ENCODE results near the gene RPAP2.
A peak's percentile ranks its signal among the peaks of the same experiment; 100 is the strongest.
"Not testable (repeated sequence)": the region's sequence is repeated elsewhere in the genome, so short reads cannot be mapped to it uniquely, and the experiment has no call there.

The RPAP2 gene

DNA sequence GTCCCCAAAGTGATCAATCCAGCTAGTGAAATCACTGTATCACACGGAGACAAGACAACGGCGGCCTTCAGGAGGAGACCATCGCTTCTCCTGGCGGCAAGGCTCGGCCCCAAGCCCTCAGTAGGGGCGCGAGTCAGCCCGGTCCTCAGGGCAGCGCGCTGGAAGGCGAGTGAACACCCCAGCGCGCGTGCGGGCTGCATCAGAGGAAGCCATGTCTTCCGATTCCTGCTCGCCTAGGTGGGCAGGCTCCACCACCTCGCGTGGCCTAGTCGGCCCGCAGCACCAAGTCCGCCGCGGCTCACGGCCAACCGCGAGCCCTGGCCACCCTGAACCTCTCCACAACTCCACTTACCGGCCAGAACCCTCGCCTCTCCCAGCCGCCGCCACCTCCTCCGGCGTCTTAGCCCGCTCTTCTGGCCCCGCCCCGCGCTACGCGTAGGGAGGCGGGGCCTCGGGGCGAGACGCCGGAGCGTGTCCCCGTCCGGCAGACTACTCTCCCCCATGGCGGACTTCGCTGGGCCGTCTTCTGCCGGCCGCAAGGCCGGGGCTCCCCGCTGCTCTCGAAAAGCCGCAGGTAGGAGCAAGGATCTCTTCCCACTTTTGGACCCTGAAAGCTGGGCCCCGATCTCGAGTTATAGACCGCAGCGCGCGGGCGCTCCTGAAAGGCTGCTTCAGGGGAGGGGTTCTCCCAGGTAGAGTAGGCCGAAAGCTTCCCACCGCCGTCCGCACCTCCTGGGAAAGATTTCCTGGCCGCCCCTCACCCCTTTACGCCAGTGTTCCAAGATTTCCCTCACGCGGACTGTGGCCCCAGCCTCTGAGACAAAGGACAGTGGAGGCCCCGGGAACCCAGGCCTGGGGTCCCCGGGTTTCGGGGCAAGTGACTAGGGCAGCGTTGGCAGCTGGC lies at the start of gene RPAP2, which contains the start of gene GLMN:
Gene RPAP2 (plus strand): TSS at position 487 of the 904 bp plus-strand sequence. CDS start 15 bp downstream, at position 502.
Gene GLMN (minus strand): TSS at position 415 of the 904 bp plus-strand sequence. CDS start 988 bp downstream, outside the sequence.
- no peak for TF ChIP-seq CTCF (IDR thresholded peaks at IDR 0.05; ENCODE audit: extremely low read depth, missing control alignments)
- DNase-seq (ENCODE audit: low spot score): peak; percentile 86

- not testable (repeated sequence) for DNase-seq (ENCODE audit: low spot score)
Measured at GRCh38 chr1:92254714-92255113, 44.1 kb upstream of the RPAP2 start.

GRCh38 chr1:92259350-92259749 lies 39.5 kb upstream of the RPAP2 start:
- TF ChIP-seq CTCF (IDR thresholded peaks at IDR 0.05; ENCODE audit: extremely low read depth, missing control alignments): no peak
- no peak for DNase-seq (ENCODE audit: low spot score)

GRCh38 chr1:92262516-92262915 lies 36.3 kb upstream of the RPAP2 start:
- TF ChIP-seq CTCF (IDR thresholded peaks at IDR 0.05; ENCODE audit: extremely low read depth, missing control alignments): no peak
- DNase-seq (ENCODE audit: low spot score): no peak

- TF ChIP-seq CTCF (IDR thresholded peaks at IDR 0.05; ENCODE audit: extremely low read depth, missing control alignments): no peak
- no peak for DNase-seq (ENCODE audit: low spot score)
Measured at GRCh38 chr1:92273039-92273438, 25.8 kb upstream of the RPAP2 start.

GRCh38 chr1:92274939-92275338 lies 23.9 kb upstream of the RPAP2 start:
- TF ChIP-seq CTCF (IDR thresholded peaks at IDR 0.05; ENCODE audit: extremely low read depth, missing control alignments): no peak
- DNase-seq (ENCODE audit: low spot score): no peak

DNA sequence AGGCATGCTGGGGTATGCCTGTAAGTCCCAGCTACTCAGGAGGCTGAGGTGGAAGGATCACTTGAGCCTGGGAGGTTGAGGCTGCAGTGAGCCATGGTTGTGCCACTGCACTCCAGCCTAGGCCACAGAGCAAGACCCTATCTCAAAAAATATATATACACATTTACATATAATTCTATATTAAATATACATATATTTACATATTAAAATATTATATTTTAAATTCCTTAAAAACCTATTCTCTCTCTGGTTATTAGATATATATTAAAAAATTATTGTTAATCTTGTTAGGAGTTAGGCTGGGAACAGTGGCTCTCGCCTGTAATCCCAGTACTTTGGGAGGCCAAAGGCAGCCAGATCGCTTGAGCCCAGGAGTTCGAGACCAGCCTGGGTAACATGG lies 22.8 kb upstream of the RPAP2 start:
- no peak for TF ChIP-seq CTCF (IDR thresholded peaks at IDR 0.05; ENCODE audit: extremely low read depth, missing control alignments)
- DNase-seq (ENCODE audit: low spot score): no peak

Measured in GM20000 (cell line).